ENCODE data around the gene MBNL2. TPM values are rescaled to one million over a fixed set of nuclear protein-coding genes. Genes with fewer than 3 reads are reported as not detected.

The MBNL2 gene
- total RNA-seq, 3 donors from 2014 or later (not counting 1 experiment from before 2014, with no cell fraction given) = 30.9 to 38.3 (median 33.1) TPM

DNA sequence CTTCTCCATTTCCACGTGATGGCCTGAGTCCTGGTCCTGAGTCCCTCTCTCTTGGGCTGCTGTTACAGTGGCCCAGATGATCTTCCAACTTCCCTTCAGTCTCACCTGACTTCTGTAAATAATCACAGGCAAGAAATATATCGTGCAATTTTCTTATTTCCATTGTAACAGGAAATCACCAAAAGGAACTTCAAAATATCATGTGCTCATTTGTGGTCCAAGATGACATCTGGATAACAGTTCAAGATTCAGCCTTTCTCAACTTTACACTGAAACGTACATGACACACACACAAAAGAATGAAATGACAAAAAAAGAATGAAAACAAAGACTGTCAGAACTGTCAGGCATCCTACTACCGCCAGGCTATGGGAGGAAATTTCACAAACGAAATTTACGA is 189.9 kb downstream of the MBNL2 start:
- no peaks in the 10 kb centered on the region for H3K4me1 Mint-ChIP-seq
- H3K27me3 Mint-ChIP-seq (ENCODE audit: low read depth in 2 of 2) = peaks cover 5 to 18% of the 10 kb centered on the region in 2 donors
- intact Hi-C loops (cut with micrococcal nuclease) = no loop called here
- H3K9me3 Mint-ChIP-seq = no peaks in the 10 kb centered on the region
- no peak overlapping the region for H3K4me3 Mint-ChIP-seq
- Histone ChIP-seq H3K27ac (ENCODE audit: low read length) (no peak overlapping the region), H3K27me3 (ENCODE audit: control insufficient read depth, insufficient read depth, low read length) (no peaks in the 10 kb centered on the region), H3K4me1 (ENCODE audit: control insufficient read depth, insufficient read depth, low read length) (no peaks in the 10 kb centered on the region), H3K36me3 (ENCODE audit: control insufficient read depth, insufficient read depth, low read length) (no peaks in the 10 kb centered on the region), H3K4me3 (ENCODE audit: low read length) (no peak overlapping the region), H3K9me3 (ENCODE audit: control insufficient read depth, insufficient read depth, low read length) (no peaks in the 10 kb centered on the region)
- no peaks in the 10 kb centered on the region for H3K36me3 Mint-ChIP-seq
- no peak for ATAC-seq
- no peak for DNase-seq
- 70% methylated on average over 6 of the region's 6 CpGs for WGBS (ENCODE audit: insufficient coverage)
- TF ChIP-seq, protein P1, sequence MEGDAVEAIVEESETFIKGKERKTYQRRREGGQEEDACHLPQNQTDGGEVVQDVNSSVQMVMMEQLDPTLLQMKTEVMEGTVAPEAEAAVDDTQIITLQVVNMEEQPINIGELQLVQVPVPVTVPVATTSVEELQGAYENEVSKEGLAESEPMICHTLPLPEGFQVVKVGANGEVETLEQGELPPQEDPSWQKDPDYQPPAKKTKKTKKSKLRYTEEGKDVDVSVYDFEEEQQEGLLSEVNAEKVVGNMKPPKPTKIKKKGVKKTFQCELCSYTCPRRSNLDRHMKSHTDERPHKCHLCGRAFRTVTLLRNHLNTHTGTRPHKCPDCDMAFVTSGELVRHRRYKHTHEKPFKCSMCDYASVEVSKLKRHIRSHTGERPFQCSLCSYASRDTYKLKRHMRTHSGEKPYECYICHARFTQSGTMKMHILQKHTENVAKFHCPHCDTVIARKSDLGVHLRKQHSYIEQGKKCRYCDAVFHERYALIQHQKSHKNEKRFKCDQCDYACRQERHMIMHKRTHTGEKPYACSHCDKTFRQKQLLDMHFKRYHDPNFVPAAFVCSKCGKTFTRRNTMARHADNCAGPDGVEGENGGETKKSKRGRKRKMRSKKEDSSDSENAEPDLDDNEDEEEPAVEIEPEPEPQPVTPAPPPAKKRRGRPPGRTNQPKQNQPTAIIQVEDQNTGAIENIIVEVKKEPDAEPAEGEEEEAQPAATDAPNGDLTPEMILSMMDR (IDR thresholded peaks at IDR 0.05) = no peak
- H3K27ac Mint-ChIP-seq = no peak overlapping the region

DNA sequence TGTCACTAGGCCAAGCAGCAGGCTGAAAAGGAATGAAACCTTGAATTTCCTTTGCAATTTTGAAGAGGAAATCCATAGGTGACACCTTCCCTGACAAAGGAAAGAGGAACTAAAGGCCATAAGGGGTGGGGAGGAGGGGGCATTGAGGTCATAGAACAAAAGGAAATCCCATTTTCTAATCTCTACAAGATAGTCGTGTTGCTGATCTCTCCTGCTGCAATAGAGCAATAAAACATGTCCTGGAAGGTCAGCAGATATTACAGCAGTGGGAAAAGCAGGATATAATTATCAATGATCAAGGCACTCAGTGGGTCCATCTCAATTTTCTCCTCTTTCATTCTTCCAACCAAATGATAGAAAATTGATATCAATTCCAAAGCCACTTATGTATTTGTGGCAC is 191.6 kb downstream of the MBNL2 start:
- Histone ChIP-seq H3K27ac (ENCODE audit: low read length) (no peak overlapping the region), H3K27me3 (ENCODE audit: control insufficient read depth, insufficient read depth, low read length) (no peaks in the 10 kb centered on the region), H3K4me3 (ENCODE audit: low read length) (no peak overlapping the region), H3K36me3 (ENCODE audit: control insufficient read depth, insufficient read depth, low read length) (no peaks in the 10 kb centered on the region), H3K9me3 (ENCODE audit: control insufficient read depth, insufficient read depth, low read length) (no peaks in the 10 kb centered on the region), H3K4me1 (ENCODE audit: control insufficient read depth, insufficient read depth, low read length) (no peaks in the 10 kb centered on the region)
- DNase-seq (no peak), ATAC-seq (no peak)
- Mint-ChIP-seq H3K4me1 (no peaks in the 10 kb centered on the region), H3K27me3 (ENCODE audit: low read depth in 2 of 2) (peaks cover 10 to 31% of the 10 kb centered on the region in 2 donors), H3K36me3 (no peaks in the 10 kb centered on the region), H3K27ac (no peak overlapping the region), H3K9me3 (no peaks in the 10 kb centered on the region), H3K4me3 (no peak overlapping the region)
- 0% methylated on average over 1 of the region's 1 CpG for WGBS (ENCODE audit: insufficient coverage)
- TF ChIP-seq, protein P1 (IDR thresholded peaks at IDR 0.05) = no peak
- intact Hi-C loops (cut with micrococcal nuclease) = no loop called here

DNA sequence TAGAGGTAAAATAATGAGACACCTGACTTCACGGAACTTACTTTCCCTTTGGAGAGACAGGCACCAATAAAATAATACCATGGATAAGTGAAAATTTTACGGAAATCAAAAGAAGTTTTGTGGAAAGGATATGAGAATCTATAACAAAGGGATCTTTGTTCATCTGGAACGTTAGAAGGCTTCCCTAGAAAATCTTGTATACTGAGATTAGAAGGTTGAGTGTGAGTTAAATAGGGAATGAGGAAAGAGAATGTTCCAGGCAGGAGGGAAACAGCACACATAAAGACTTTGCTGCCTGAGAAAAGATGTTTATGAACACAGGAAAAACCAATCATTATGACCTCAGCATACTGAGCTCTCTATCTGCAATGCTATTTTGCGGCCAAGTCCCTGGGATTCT is 192.3 kb downstream of the MBNL2 start:
- ATAC-seq = no peak
- H3K4me1 Mint-ChIP-seq = no peaks in the 10 kb centered on the region
- H3K4me3 Mint-ChIP-seq = no peak overlapping the region
- no peaks in the 10 kb centered on the region for H3K9me3 Mint-ChIP-seq
- H3K27me3 Mint-ChIP-seq (ENCODE audit: low read depth in 2 of 2) = peaks cover 10 to 36% of the 10 kb centered on the region in 2 donors
- Histone ChIP-seq H3K9me3 (ENCODE audit: control insufficient read depth, insufficient read depth, low read length) (no peaks in the 10 kb centered on the region), H3K4me1 (ENCODE audit: control insufficient read depth, insufficient read depth, low read length) (no peaks in the 10 kb centered on the region), H3K27ac (ENCODE audit: low read length) (no peak overlapping the region), H3K36me3 (ENCODE audit: control insufficient read depth, insufficient read depth, low read length) (no peaks in the 10 kb centered on the region), H3K4me3 (ENCODE audit: low read length) (no peak overlapping the region), H3K27me3 (ENCODE audit: control insufficient read depth, insufficient read depth, low read length) (no peaks in the 10 kb centered on the region)
- TF ChIP-seq, protein P1 (IDR thresholded peaks at IDR 0.05) = no peak
- intact Hi-C loops (cut with micrococcal nuclease) = no loop called here
- H3K27ac Mint-ChIP-seq = no peak overlapping the region
- 87% methylated on average over 2 of the region's 4 CpGs for WGBS (ENCODE audit: insufficient coverage)
- H3K36me3 Mint-ChIP-seq = no peaks in the 10 kb centered on the region
- no peak for DNase-seq

DNA sequence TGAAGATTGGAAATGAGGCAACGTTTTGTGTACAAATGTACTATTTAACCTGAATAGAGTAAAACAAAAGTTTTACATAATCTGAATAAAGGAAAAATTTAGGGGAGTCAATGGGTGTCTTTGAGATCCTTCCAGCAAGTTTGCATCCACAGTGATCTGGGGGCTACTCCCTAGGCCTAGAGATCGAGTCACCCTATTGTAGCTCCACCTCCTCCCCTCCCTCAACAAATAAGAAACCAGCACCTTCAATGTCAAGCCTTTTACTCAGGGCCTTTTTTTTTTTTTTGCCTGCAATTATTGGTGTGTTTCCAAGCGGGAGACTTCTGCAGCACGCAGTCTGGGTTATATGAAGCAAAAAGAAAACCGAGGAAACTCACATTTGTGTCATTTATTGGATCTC is 195.6 kb downstream of the MBNL2 start:
- Histone ChIP-seq H3K36me3 (ENCODE audit: control insufficient read depth, insufficient read depth, low read length) (no peaks in the 10 kb centered on the region), H3K4me3 (ENCODE audit: low read length) (no peak overlapping the region), H3K4me1 (ENCODE audit: control insufficient read depth, insufficient read depth, low read length) (no peaks in the 10 kb centered on the region), H3K27me3 (ENCODE audit: control insufficient read depth, insufficient read depth, low read length) (no peaks in the 10 kb centered on the region), H3K27ac (ENCODE audit: low read length) (no peak overlapping the region), H3K9me3 (ENCODE audit: control insufficient read depth, insufficient read depth, low read length) (no peaks in the 10 kb centered on the region)
- Mint-ChIP-seq H3K4me3 (no peak overlapping the region), H3K36me3 (no peaks in the 10 kb centered on the region), H3K27me3 (ENCODE audit: low read depth in 2 of 2) (peaks cover 10 to 52% of the 10 kb centered on the region in 2 donors), H3K4me1 (no peaks in the 10 kb centered on the region), H3K27ac (no peak overlapping the region), H3K9me3 (no peaks in the 10 kb centered on the region)
- intact Hi-C loops (cut with micrococcal nuclease) = no loop called here
- TF ChIP-seq, protein P1 (IDR thresholded peaks at IDR 0.05) = no peak
- no peak for ATAC-seq
- no peak for DNase-seq
- WGBS (ENCODE audit: insufficient coverage) = 86% methylated on average over 4 of the region's 5 CpGs
